Natural killer cell (primary cell): Measurements from ENCODE around the gene XRCC6. TPM values are rescaled to one million over a fixed set of nuclear protein-coding genes. Genes with fewer than 3 reads are reported as not detected.

Source experiments
- ATAC-seq, 3 donors: fragments of 150-1000 bp in 2 of 3; fragments of 200-7000 bp in 1 of 3; cut with Tn5 transposase; 1 replicate in 1 of 3; 2 replicates in 2 of 3; pipeline ENCODE4 v1.10.0; 2021; ENCODE audit warnings: mild to moderate bottlenecking in 2 of 3, moderate library complexity in 2 of 3
- DNase-seq, 2 donors: peaks; one replicate each; pipeline versions ENCODE4 v3.0.0 to v3.0.0-alpha.2; 2013 to 2021; ENCODE audit warnings: mixed read lengths in 1 of 2
- H3K27ac ChIP-seq: one replicate; pipeline ENCODE4 v1.5.1; 2013; ENCODE audit warnings: mild to moderate bottlenecking, low read length
- H3K27me3 ChIP-seq: one replicate; pipeline ENCODE4 v1.6.1; 2013; ENCODE audit warnings: low read length; ENCODE audit not compliant: control insufficient read depth, insufficient read depth
- H3K36me3 ChIP-seq: one replicate; pipeline ENCODE4 v1.6.1; 2013; ENCODE audit warnings: low read length; ENCODE audit not compliant: control insufficient read depth, insufficient read depth
- H3K4me1 ChIP-seq: one replicate; pipeline ENCODE4 v1.6.1; 2013; ENCODE audit warnings: low read length; ENCODE audit not compliant: control insufficient read depth, insufficient read depth
- H3K4me3 ChIP-seq: one replicate; pipeline ENCODE4 v1.5.1; 2013; ENCODE audit warnings: low read length
- H3K9me3 ChIP-seq: one replicate; pipeline ENCODE4 v1.6.1; 2013; ENCODE audit warnings: low read length; ENCODE audit not compliant: control insufficient read depth, insufficient read depth
- H3K27ac Mint-ChIP-seq, 2 donors: one replicate each; pipeline ENCODE4 v1.8.0; 2022; ENCODE audit warnings: mild to moderate bottlenecking in 2 of 2, mixed read lengths in 2 of 2, moderate library complexity in 1 of 2
- H3K27me3 Mint-ChIP-seq, 2 donors: one replicate each; pipeline ENCODE4 v1.8.0; 2022; ENCODE audit warnings: low read depth in 2 of 2, mixed read lengths in 2 of 2
- H3K36me3 Mint-ChIP-seq: one replicate; pipeline ENCODE4 v1.8.0; 2022; ENCODE audit warnings: mixed read lengths
- H3K4me1 Mint-ChIP-seq, 2 donors: one replicate each; pipeline ENCODE4 v1.8.0; 2022; ENCODE audit warnings: mixed read lengths in 2 of 2
- H3K4me3 Mint-ChIP-seq: one replicate; pipeline ENCODE4 v1.8.0; 2022; ENCODE audit warnings: mild to moderate bottlenecking, moderate library complexity, mixed read lengths
- H3K9me3 Mint-ChIP-seq, 2 donors: one replicate each; pipeline ENCODE4 v1.8.0; 2022; ENCODE audit warnings: mixed read lengths in 2 of 2
- CTCF ChIP-seq: fragments of 200-600 bp; IDR thresholded peaks from one replicate; pipeline ENCODE4 v1.8.0; 2022; ENCODE audit warnings: antibody characterized with exemption
- WGBS: methylation state at CpG from one replicate; pipeline ENCODE4 v1.1.7; 2013; ENCODE audit warnings: missing lambda C conversion rate; ENCODE audit not compliant: insufficient coverage; 5-methylcytosine and 5-hydroxymethylcytosine counted together
- intact Hi-C: fragments of 100-400 bp; cut with micrococcal nuclease; formaldehyde crosslinking; loops from one replicate; pipeline ENCODE4 v1.14.2; 2022
- total RNA-seq, 4 donors: library from RNA; stranded (reverse); fragments of 120-200 nt in 1 of 4; gene quantifications; one replicate each; pipeline versions ENCODE4 v1.2.3 to v1.2.4, GENCODE V29; 2013 to 2022

The XRCC6 gene
- total RNA-seq, 3 donors from 2014 or later (not counting 1 experiment from before 2014, with no cell fraction given) = 134 to 142 (median 140) TPM

- Mint-ChIP-seq H3K9me3 (no peaks in the 10 kb centered on the region), H3K27ac (no peak overlapping the region), H3K36me3 (no peaks in the 10 kb centered on the region), H3K4me1 (peaks cover 6 to 13% of the 10 kb centered on the region in 2 donors), H3K27me3 (no peaks in the 10 kb centered on the region), H3K4me3 (no peak overlapping the region)
- no peaks in the 10 kb centered on the region for H3K27me3 ChIP-seq
- H3K36me3 ChIP-seq = no peaks in the 10 kb centered on the region
- H3K4me3 ChIP-seq = no peak overlapping the region
- DNase-seq = no peak
- 96% methylated on average over 16 of the region's 16 CpGs for WGBS
- peaks cover 18% of the 10 kb centered on the region for H3K4me1 ChIP-seq
- no peaks in the 10 kb centered on the region for H3K9me3 ChIP-seq
- TF ChIP-seq CTCF = no peak
- intact Hi-C loops = no loop called here
- no peak overlapping the region for H3K27ac ChIP-seq
- ATAC-seq = no peak
Measured at GRCh38 chr22:41700108-41700364, 78.9 kb downstream of the XRCC6 start.

- Histone ChIP-seq H3K4me3 (no peak overlapping the region), H3K36me3 (no peaks in the 10 kb centered on the region), H3K9me3 (no peaks in the 10 kb centered on the region), H3K27ac (no peak overlapping the region), H3K27me3 (no peaks in the 10 kb centered on the region), H3K4me1 (peaks cover 8% of the 10 kb centered on the region)
- Mint-ChIP-seq H3K27ac (no peak overlapping the region), H3K4me1 (peaks cover 0 to 5% of the 10 kb centered on the region in 2 donors), H3K4me3 (no peak overlapping the region), H3K36me3 (no peaks in the 10 kb centered on the region), H3K27me3 (no peaks in the 10 kb centered on the region), H3K9me3 (no peaks in the 10 kb centered on the region)
- DNase-seq = no peak
- TF ChIP-seq CTCF = no peak
- intact Hi-C loops = no loop called here
- no peak for ATAC-seq
- WGBS = 95% methylated on average over 9 of the region's 9 CpGs
Measured at GRCh38 chr22:41702763-41703162, 81.7 kb downstream of the XRCC6 start.

- H3K36me3 Mint-ChIP-seq = no peaks in the 10 kb centered on the region
- H3K27ac Mint-ChIP-seq = no peak overlapping the region
- no peaks in the 10 kb centered on the region for H3K4me1 ChIP-seq
- no peak for DNase-seq
- intact Hi-C loops = no loop called here
- no peaks in the 10 kb centered on the region for H3K4me1 Mint-ChIP-seq
- no peaks in the 10 kb centered on the region for H3K27me3 ChIP-seq
- H3K4me3 Mint-ChIP-seq = no peak overlapping the region
- H3K36me3 ChIP-seq = no peaks in the 10 kb centered on the region
- no peaks in the 10 kb centered on the region for H3K9me3 Mint-ChIP-seq
- no peak for TF ChIP-seq CTCF
- no peak for ATAC-seq
- H3K27ac ChIP-seq = no peak overlapping the region
- peaks cover 0 to 9% of the 10 kb centered on the region in 2 donors for H3K27me3 Mint-ChIP-seq
- no peak overlapping the region for H3K4me3 ChIP-seq
- H3K9me3 ChIP-seq = no peaks in the 10 kb centered on the region
- 93% methylated on average over 10 of the region's 10 CpGs for WGBS
Measured at GRCh38 chr22:41709341-41709740, 88.2 kb downstream of the XRCC6 start.

- Mint-ChIP-seq H3K9me3 (no peaks in the 10 kb centered on the region), H3K4me1 (no peaks in the 10 kb centered on the region), H3K27me3 (peaks cover 0 to 9% of the 10 kb centered on the region in 2 donors), H3K4me3 (no peak overlapping the region), H3K27ac (no peak overlapping the region), H3K36me3 (no peaks in the 10 kb centered on the region)
- DNase-seq (no peak), ATAC-seq (no peak)
- Histone ChIP-seq H3K9me3 (no peaks in the 10 kb centered on the region), H3K4me3 (no peak overlapping the region), H3K27me3 (no peaks in the 10 kb centered on the region), H3K4me1 (no peaks in the 10 kb centered on the region), H3K36me3 (no peaks in the 10 kb centered on the region), H3K27ac (no peak overlapping the region)
- TF ChIP-seq CTCF = no peak
- WGBS = 95% methylated on average over 9 of the region's 9 CpGs
- intact Hi-C loops = no loop called here
Measured at GRCh38 chr22:41713004-41713403, 91.9 kb downstream of the XRCC6 start.

Other genes starting within 250 kb of the XRCC6 start
- gene TEF, start 239.4 kb upstream of the XRCC6 start, total RNA-seq = 1 to 10 TPM; 2.7 to 5.5 (median 3.0) TPM
- 10 to 100 TPM; 26.4 to 42.2 (median 32.6) TPM for gene TOB2, start 174.5 kb upstream of the XRCC6 start, total RNA-seq
- gene PHF5A, start 152.6 kb upstream of the XRCC6 start, total RNA-seq = 10 to 100 TPM; 31.8 to 41.8 (median 37.6) TPM
- 10 to 100 TPM; 77.9 to 99.8 (median 89.5) TPM for gene ACO2, start 152.2 kb upstream of the XRCC6 start, total RNA-seq
- gene POLR3H, start 76.8 kb upstream of the XRCC6 start, total RNA-seq = 10 to 100 TPM; 13.1 to 18.8 (median 16.2) TPM
- gene CSDC2, start 60.3 kb upstream of the XRCC6 start, total RNA-seq = not detected
- gene PMM1, start 31.5 kb upstream of the XRCC6 start, total RNA-seq = 10 to 100 TPM; 13.1 to 20.4 (median 16.4) TPM
- 10 to 100 TPM; 15.0 to 22.2 (median 20.6) TPM for gene DESI1, start 252 bp upstream of the XRCC6 start, total RNA-seq
- 100 to 1,000 TPM in 2 of 3 donors, 10 to 100 TPM in 1; 100.0 to 106 (median 101) TPM for gene SNU13, start 67.6 kb downstream of the XRCC6 start, total RNA-seq
- gene MEI1, start 78.2 kb downstream of the XRCC6 start, total RNA-seq = 10 to 100 TPM; 44.7 to 75.6 (median 50.3) TPM
- 10 to 100 TPM; 16.4 to 22.1 (median 16.7) TPM for gene CCDC134, start 179.4 kb downstream of the XRCC6 start, total RNA-seq
- gene SREBF2, start 211.8 kb downstream of the XRCC6 start, total RNA-seq = 100 to 1,000 TPM; 101 to 106 (median 105) TPM